ENCODE measurements around the gene MAPKAP1. TPM values are rescaled to one million over a fixed set of nuclear protein-coding genes. Genes with fewer than 3 reads are reported as not detected.

Gene MAPKAP1
- total RNA-seq, 2 donors from 2014 or later, result 54.9 to 70.1 TPM

DNA sequence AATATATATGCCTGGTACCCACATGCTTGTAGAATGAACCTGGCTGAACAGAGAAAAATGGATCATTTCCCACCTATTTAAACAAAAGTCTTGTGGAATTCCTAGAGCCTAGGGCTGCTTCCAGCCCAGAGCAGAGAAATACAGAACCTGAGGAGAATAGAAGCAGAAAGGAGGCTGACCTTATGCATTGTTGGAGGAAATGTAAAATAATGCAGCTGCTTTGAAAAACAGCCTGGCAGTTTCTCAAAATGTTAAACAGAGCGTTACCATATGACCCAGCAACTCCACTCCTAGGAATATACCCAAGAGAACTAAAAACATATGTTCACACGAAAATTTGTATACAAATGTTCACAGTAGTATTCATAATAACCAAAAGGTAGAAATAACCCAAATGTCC, 15.1 kb downstream of the MAPKAP1 start:
- no peak overlapping the region for H3K9ac ChIP-seq (ENCODE audit: low read depth in 2 of 2, low read length in 2 of 2)
- H3K36me3 ChIP-seq, result no peaks in the 10 kb centered on the region
- intact Hi-C loops (cut with DNase I), result no loop called here
- H3K9me3 ChIP-seq, result no peaks in the 10 kb centered on the region
- H3K4me1 ChIP-seq, result no peaks in the 10 kb centered on the region
- TF ChIP-seq, protein P1, sequence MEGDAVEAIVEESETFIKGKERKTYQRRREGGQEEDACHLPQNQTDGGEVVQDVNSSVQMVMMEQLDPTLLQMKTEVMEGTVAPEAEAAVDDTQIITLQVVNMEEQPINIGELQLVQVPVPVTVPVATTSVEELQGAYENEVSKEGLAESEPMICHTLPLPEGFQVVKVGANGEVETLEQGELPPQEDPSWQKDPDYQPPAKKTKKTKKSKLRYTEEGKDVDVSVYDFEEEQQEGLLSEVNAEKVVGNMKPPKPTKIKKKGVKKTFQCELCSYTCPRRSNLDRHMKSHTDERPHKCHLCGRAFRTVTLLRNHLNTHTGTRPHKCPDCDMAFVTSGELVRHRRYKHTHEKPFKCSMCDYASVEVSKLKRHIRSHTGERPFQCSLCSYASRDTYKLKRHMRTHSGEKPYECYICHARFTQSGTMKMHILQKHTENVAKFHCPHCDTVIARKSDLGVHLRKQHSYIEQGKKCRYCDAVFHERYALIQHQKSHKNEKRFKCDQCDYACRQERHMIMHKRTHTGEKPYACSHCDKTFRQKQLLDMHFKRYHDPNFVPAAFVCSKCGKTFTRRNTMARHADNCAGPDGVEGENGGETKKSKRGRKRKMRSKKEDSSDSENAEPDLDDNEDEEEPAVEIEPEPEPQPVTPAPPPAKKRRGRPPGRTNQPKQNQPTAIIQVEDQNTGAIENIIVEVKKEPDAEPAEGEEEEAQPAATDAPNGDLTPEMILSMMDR (IDR thresholded peaks at IDR 0.05), result no peak
- no peaks in the 10 kb centered on the region for H3K27me3 ChIP-seq
- no peak for DNase-seq
- no peak overlapping the region for H3K4me3 ChIP-seq
- no peak overlapping the region for H3K27ac ChIP-seq

DNA sequence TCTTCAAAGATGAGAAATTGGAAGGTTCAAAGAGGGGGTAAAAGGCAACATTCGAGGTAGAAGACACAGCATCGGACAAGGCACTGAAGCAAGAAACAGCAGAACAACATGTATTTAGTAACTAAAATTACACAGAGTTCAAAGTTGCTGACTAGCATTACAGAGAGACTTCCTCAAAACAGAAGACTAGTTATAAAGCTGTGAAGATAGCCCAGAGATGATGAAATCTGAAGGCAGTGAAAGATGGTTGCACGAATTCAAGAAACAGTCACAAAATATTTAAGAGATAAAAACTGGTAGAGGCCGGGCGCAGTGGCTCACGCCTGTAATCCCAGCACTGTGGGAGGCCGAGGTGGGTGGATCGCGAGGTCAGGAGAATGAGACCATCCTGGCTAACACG, 16.3 kb downstream of the MAPKAP1 start:
- H3K9me3 ChIP-seq, result no peaks in the 10 kb centered on the region
- H3K27me3 ChIP-seq, result no peaks in the 10 kb centered on the region
- H3K36me3 ChIP-seq, result no peaks in the 10 kb centered on the region
- H3K4me1 ChIP-seq, result no peaks in the 10 kb centered on the region
- H3K27ac ChIP-seq, result no peak overlapping the region
- intact Hi-C loops (cut with DNase I), result no loop called here
- no peak overlapping the region for H3K9ac ChIP-seq (ENCODE audit: low read depth in 2 of 2, low read length in 2 of 2)
- TF ChIP-seq, protein P1 (IDR thresholded peaks at IDR 0.05), result no peak
- no peak overlapping the region for H3K4me3 ChIP-seq
- no peak for DNase-seq

DNA sequence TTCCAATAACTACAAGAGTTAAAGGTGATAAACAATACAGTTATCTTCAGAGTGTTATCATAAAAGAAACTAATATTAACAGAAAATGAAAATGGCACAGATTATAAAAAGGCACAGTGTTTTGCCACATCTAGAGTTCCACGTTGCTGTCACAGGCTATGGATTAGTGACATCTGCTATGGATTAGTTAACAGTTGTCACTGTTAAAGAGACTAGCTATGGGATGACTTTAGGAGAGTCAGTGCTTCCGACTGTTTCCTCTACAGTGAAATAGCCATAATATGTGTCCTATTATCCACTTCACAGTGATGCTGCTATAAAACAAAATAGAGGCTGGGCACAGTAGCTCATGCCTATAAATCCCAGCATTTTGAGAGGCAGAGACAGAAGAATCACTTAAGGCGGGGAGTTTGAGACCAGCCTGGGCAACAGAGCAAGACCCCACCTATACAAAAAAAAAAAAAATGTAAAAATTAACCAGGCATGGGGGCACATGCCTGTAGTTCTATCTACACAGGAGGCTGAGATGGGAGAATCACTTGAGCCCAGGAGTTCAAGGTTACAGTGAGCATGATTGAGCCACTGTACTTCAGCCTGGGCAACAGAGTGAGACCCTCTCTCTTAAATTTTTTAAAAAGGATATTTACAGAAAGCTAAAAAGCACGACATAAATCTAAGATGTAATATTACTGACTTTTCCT, 19.7 kb downstream of the MAPKAP1 start:
- Histone ChIP-seq H3K4me3 (no peak overlapping the region), H3K9ac (ENCODE audit: low read depth in 2 of 2, low read length in 2 of 2) (no peak overlapping the region)
- TF ChIP-seq, protein P1 (IDR thresholded peaks at IDR 0.05), result no peak

DNA sequence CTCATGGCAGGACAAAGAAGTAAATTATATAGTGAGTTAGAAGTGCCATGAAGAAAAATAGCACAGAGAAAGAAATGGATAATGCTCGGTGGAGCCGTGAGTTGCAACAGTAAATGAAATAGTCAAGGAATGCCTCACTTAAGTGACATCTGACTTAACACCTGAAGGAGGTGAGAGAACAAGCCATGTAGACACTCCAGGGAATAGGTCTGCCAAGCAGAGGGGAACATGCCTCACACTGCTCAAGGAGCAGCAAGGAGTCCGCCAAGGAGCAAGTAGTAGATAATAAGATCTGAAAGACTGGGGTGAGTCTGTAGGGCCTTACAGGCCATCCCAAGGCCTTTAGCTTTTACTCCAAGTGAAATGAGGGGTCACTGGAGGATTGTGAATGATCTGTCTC, 21.8 kb downstream of the MAPKAP1 start:
- no peaks in the 10 kb centered on the region for H3K9me3 ChIP-seq
- H3K4me1 ChIP-seq, result no peaks in the 10 kb centered on the region
- intact Hi-C loops (cut with DNase I), result no loop called here
- no peaks in the 10 kb centered on the region for H3K27me3 ChIP-seq
- DNase-seq, result no peak
- no peak overlapping the region for H3K27ac ChIP-seq
- H3K36me3 ChIP-seq, result no peaks in the 10 kb centered on the region
- TF ChIP-seq, protein P1 (IDR thresholded peaks at IDR 0.05), result no peak
- H3K9ac ChIP-seq (ENCODE audit: low read depth in 2 of 2, low read length in 2 of 2), result no peak overlapping the region
- H3K4me3 ChIP-seq, result no peak overlapping the region

More for the DNA sequence above, 19.7 kb downstream of the MAPKAP1 start:
- no peak for DNase-seq
- H3K4me1 ChIP-seq, result no peaks in the 10 kb centered on the region
- H3K27ac ChIP-seq, result no peak overlapping the region
- no peaks in the 10 kb centered on the region for H3K9me3 ChIP-seq
- no peaks in the 10 kb centered on the region for H3K36me3 ChIP-seq
- no peaks in the 10 kb centered on the region for H3K27me3 ChIP-seq
- intact Hi-C loops (cut with DNase I), result no loop called here

DNA sequence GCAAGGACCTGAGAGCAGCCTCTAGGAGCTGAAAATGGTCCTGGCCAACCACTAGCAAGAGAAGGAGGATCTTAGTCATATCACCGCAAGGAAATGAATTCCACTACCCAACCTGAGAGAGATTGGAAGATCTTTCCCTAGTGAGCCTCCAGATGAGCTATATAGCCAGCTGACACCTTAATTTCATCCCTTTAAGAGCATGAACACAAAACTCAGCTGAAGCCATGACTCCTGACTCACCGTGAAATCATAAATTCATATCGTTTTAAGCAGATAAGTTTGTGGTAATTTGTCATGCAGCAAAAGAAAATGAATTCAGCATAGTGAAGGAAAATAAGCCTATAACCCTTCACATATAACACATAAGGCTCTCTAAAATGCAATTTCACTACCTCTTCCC, 23.5 kb downstream of the MAPKAP1 start:
- no peaks in the 10 kb centered on the region for H3K4me1 ChIP-seq
- H3K36me3 ChIP-seq, result no peaks in the 10 kb centered on the region
- no peaks in the 10 kb centered on the region for H3K27me3 ChIP-seq
- no peak for DNase-seq
- H3K9ac ChIP-seq (ENCODE audit: low read depth in 2 of 2, low read length in 2 of 2), result no peak overlapping the region
- H3K4me3 ChIP-seq, result no peak overlapping the region
- no peak overlapping the region for H3K27ac ChIP-seq
- intact Hi-C loops (cut with DNase I), result no loop called here
- TF ChIP-seq, protein P1 (IDR thresholded peaks at IDR 0.05), result no peak
- H3K9me3 ChIP-seq, result no peaks in the 10 kb centered on the region

Measured in colonic mucosa (tissue), 4 donors.